Measurements from ENCODE around the gene ZNF835.
A peak's percentile ranks its signal among the peaks of the same experiment; 100 is the strongest.

Gene ZNF835

DNA sequence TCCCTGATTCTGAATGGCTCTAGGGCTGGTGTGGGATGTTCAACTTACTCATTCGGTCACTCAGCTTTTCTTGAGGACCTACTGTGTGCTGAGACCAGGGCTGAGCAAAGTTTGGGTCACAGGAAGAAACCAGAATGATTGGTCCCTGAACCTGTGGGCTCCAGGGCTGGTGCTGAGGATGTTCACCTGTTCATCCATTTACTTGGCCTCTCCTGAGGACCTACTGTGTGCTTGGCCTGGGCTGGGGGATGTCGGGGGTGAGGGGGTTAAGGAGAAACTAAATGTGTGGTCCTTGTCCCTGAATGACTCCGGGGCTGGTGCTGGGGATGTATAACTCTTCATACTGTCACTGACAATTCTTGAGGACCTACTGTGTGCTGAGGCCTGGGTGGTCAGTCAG, 10.3 kb downstream of the ZNF835 start:
- no peak for DNase-seq

DNA sequence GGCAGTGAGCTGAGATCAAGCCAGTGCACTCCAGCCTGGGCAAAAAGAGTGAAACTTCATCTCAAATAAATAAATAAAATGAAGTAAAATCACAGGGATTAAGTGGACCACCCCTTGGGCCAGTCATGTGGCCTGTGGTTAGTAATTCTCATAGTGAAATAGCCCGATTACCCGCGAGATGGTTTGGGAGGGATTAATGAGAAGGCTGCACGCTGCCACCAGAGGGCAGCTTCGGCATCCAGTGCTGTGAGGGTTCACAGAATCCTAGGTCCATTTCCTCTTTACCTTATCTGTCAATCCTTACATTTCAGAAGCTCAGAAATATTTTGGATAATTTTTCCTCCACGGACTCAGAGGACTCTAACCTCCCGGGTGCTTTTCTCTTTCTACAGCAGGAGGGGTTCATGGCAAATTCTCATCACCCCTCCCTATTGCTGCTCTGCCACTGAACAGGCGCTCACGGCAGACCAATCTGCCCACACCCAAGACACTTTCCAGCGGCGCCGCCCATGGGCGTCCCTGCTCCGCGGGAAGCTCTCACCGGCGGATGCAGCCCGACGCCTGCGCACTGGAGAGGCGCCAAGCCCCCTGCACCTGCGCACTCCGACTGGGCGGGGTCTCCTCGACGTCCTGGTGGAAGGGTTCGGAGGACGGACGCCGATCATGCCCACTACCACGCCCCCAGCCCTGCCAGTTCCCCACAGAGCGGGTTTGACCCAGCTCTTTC, 11.0 kb downstream of the ZNF835 start:
- no peak for DNase-seq

GRCh38 chr19:56654151-56654550, 17.4 kb downstream of the ZNF835 start:
- DNase-seq: no peak

- no peak for DNase-seq
Observed at GRCh38 chr19:56643460-56643955, 28.0 kb downstream of the ZNF835 start.

- DNase-seq: no peak
Observed at GRCh38 chr19:56642711-56643459, 28.7 kb downstream of the ZNF835 start, which contains the start of gene SMIM17. Gene SMIM17 (plus strand): TSS chr19:56643159. CDS start chr19:56645668, 2,509 bp downstream.

GRCh38 chr19:56639217-56639616, 32.3 kb downstream of the ZNF835 start:
- no peak for DNase-seq

DNA sequence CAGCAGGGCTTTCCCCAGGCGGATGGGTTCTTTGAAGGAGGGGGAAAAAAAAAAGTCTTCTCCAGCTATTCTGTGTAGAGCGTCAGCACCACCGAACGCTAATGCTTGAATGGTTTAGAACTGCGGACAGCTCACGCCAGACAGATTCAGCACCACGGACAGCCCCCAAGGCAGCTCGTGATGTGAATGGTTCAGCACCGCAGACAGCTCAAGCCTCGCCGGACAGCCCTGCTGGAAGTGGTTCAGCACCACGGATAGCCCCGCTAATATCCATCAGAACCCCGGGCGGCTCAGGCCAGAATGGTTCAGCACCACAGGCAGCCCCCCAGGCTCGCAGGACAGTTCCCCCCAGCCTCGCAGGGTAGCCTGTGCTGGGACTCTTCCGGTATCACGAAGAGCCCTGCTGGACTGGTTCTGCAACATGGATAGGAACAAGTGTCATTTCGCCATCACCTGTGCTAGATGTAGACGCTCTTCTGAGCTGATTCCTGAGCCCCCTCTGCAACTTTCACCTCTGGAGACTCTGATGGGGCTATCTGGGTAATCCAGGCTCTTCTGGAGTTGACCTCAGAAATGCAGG, 33.5 kb downstream of the ZNF835 start:
- DNase-seq: no peak

GRCh38 chr19:56633021-56633420, 38.5 kb downstream of the ZNF835 start:
- DNase-seq: no peak

GRCh38 chr19:56625708-56626107, 45.8 kb downstream of the ZNF835 start:
- DNase-seq: no peak

DNA sequence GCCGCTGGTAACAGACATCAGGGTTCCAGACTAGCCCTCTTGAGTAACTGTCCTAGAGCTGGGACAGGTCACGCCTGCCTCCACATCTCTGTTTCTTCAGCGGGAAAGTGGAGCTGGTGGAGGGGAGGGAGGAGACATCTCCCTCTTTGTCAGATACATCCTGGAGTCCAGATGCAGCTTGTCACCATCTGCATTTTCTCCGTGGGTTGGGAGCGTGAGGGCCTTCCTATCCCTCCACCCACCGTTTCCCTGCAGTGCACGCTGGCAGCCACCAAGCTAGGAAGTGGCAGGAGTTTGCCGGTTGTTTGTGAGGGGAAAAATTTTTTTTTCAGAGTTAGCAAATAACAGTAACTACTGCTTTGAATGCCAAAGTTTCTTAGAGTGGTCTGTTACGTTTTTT, 48.6 kb downstream of the ZNF835 start:
- no peak for DNase-seq

- DNase-seq: no peak
Observed at GRCh38 chr19:56622374-56622773, 49.2 kb downstream of the ZNF835 start.

DNA sequence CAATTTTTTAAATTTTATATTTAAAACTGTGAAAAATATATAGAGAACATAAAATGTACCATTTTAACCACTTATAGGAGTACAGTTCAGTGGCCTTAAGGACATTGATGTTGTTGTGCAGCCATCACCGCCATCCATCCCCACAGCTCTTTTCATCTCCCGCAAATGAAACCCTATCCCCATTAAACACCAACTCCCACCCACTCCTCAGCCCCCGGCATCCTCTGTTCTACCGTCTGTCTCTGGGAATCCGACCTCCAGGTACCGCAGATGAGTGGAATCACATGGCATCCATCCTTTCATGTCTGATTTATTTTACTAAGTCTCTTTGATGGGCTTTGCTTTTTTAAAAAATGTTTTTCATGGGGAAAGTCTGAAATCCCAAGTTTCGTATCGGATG, 52.4 kb downstream of the ZNF835 start:
- peak; percentile 21 for DNase-seq

DNA sequence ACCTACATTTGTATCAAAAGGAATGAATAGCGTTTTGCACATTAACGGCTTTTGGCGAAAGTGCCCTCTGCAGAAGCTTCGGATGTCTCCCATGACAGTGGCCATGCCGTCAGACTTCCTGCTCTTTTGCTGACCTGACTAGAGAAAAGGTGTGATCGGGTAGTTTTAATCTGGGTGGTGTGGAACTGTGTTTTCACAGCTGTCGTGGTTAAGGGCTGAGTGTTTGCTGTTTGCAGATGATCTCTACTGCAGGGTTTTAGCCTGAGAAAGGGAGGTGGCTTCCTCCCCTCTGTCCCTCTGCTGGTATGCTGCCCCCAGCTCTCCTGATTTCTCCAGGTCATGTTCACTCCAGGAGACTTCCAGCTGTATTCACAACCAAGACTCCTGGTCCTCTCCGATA, 54.0 kb downstream of the ZNF835 start:
- DNase-seq: no peak

DNA sequence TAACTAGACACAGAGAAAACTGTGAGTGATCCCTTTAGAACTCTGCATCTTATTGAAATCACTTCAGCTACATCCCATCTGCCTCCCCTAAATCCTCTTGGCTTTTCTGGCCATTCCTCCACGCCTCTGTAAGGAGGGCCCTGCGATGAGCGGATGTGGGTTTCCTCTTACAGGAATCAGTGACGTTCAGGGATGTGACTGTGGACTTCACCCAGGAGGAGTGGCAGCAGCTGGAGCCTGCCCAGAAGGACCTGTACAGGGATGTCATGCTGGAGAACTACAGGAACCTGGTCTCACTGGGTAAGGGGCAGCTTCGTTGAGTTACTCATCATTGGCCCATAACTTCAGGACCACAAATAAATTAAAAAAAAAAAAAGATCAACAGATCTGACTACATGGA, 57.9 kb downstream of the ZNF835 start:
- no peak for DNase-seq

- DNase-seq: no peak
Observed at GRCh38 chr19:56612737-56613136, 58.8 kb downstream of the ZNF835 start.
